Measurements from ENCODE around the gene RPS23.
"Not testable (repeated sequence)": the region's sequence is repeated elsewhere in the genome, so short reads cannot be mapped to it uniquely, and the experiment has no call there.

RPS23 gene

DNA sequence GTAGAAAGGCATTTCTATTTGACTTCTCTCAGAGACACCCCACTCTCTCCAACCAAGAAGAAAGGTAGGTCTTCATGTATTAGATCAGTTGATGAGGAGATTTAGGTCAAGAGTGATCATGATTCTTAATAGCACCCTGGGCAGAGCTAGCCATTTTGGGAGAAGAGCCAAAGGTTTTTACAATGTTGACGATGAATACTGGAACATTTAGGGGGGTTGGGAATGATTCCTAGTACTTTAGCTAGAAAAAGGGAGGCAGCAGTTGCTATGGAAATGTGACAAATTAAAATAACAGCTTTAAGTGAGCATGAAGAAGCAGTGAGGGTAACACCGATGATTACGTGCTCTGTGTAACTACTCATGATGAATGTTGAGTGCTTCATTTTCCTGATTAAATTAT lies 9.5 kb upstream of the RPS23 start:
- no peak for DNase-seq

GRCh38 chr5:82285206-82285605 lies 7.1 kb upstream of the RPS23 start:
- no peak for DNase-seq

DNA sequence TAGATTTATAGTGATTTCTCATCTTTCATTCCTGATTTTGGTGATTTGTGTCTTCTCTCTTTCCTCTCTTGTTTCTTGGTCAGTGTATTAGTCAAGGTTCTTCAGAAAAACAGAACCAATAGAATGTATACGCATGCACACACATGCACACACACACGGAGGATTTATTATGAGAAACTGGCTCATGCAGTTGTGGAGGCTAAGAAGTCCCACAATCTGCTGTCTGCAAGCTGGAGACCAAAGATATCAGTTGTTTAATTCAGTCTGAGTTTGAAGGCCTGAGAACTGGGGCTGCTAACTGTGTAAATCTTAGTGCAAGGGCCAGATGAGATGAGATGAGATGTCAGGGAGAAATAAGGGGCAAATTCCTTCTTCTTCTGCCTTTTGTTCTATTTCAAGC lies 5.7 kb upstream of the RPS23 start:
- DNase-seq: no peak

- DNase-seq: no peak
Observed at GRCh38 chr5:82278711-82279370, 687 bp upstream of the RPS23 start.

DNA sequence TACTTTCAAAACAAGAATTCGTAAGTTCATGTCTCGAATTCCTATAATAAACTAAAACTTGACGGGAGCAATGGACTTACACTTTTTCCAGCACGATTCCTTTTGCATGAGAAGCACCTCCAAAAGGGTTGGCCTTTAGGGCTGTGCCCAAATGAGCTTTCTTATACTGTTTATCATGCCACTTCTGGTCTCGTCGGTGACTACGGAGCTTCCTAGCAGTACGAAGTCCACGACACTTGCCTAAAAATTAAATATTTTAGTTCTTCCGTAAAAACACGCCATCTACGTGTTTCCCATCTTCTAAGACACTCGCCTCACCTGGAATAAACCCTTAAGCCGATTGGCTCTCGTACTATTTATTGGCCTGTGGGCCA lies 554 bp downstream of the RPS23 start:
- no peak for DNase-seq

DNA sequence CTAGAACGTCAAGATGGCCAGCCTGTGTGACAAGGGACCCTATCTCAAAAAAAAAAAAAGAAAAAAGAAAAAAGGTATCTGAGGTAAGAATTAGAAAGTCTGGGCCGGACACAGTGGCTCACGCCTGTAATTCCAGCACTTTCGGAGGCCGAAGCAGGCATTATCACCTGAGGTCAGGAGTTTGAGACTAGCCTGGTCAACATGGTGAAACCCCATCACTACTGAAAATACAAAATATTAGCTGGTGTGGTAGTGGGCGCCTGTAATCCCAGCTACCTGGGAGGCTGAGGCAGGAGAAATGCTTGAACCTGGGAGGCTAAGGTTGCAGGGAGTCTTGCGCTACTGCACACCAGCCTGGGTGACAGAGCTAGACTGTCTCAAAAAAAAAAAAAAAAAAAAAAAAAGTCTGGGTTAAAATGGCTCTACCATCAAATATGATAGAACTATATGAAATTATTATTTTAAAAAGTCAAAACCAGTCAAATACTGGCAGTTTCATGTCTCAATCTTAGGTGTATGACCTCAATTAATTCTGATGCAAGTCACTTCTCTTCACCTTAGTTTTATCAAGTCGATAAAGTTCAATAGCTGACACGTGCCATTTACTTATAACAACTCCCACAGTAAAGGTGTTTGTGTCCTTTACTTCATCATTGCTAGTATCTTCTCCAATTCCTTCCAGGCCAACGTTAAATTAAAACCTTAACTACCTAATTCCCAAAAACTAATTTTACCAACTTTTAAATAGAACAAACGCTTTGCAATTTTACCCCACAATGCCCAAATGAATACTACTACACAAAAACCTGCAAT lies 1.1 kb downstream of the RPS23 start:
- DNase-seq: no peak

DNA sequence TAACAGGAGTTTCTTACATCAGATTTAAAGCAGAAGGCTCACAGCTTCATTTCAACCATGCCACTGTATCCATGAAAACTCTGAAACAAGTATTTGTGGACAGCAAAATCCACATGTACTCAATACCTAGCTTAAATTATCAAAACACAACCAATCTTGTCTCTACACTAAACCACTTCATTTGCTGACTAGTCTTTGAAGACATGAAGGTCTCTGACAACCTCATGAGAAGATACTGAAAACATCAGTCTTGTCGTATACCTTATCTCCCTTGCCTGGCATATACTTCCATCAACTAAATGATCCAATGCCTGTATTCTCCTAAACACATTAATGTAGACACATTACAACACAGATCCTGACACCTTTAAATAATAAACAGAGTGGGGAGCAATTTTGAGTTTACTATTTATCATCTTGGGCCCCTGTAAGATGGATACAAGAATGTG lies 2.9 kb downstream of the RPS23 start:
- no peak for DNase-seq

- DNase-seq: no peak
Observed at GRCh38 chr5:82274343-82275211, 3.6 kb downstream of the RPS23 start.

GRCh38 chr5:82273426-82273825 lies 4.7 kb downstream of the RPS23 start:
- not testable (repeated sequence) for DNase-seq

DNA sequence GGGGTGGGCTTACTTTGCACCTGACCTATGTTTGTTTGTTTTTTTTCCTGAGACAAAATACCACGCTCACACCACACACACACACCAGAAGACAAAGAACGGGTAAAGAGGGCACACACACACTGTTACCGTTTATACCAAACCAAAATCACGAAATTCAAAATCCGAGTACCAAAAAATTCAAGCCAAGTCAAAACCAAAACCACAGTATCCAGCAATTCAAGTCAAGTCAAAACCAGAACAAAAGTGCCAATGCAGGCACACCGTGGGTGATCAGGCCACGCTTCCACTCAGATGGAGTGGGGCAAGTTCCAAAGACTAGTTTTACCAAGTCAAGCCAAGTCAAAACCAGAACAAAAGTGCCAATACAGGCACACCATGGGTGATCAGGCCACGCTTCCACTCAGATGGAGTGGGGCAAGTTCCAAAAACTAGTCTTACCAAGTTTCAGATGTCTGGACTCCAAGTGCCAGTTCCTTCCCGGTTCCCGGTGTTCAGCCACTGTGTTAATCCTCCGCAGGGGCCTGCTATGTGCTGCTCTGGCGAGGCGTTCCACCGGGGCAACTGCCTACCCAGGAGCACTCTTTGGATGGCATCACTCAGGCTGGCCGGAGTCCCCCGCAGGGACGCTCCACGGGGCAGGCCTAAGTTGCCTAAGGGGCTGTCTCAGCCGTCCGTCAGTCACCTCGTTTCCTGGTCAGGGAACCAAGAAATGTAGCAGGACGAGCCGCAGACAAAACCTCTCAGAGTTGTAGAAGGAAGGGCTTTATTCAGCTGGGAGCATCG lies 5.4 kb downstream of the RPS23 start:
- not testable (repeated sequence) for DNase-seq

- not testable (repeated sequence) for DNase-seq
Observed at GRCh38 chr5:82269363-82269762, 8.8 kb downstream of the RPS23 start.

- not testable (repeated sequence) for DNase-seq
Observed at GRCh38 chr5:82267297-82267933, 10.7 kb downstream of the RPS23 start.

DNA sequence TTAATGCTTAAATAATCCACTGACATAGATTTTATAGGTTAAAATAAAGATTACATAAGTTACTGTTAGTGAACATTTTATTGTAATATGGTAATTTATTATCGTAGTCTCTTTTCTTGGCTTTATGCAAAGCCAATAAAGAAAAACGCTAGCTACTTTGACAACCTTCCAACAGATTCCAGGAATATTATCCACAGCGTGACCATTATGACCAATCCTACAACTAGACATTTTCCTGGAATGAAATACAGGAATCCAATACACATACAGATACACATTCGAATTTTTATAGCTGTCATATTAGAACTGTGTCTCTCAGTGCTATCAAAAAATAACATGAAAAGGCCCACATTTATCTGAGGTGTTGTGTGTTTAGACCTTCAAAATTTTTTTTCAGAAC lies 13.1 kb downstream of the RPS23 start:
- DNase-seq: no peak

- DNase-seq: no peak
Observed at GRCh38 chr5:82259172-82259800, 18.9 kb downstream of the RPS23 start.

DNA sequence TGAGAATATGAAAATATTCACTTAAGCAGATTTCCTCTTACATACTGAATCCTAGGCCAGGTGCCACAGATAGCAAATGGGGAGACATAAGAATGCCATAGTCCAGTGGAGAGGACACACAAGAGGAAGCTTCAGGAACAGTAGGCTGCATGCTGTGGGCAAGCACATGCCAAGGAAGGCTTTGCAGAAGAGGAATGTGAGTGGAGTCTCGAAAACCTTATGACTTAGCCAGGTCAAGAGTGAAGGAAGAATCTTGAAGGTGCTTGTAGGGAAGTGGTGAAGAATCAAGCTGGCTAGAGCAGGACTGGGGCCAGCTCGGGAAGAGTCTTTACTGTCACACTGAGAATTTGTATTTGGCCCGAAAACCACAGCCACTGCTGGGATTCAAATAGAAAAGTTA lies 20.4 kb downstream of the RPS23 start:
- DNase-seq: no peak

DNA sequence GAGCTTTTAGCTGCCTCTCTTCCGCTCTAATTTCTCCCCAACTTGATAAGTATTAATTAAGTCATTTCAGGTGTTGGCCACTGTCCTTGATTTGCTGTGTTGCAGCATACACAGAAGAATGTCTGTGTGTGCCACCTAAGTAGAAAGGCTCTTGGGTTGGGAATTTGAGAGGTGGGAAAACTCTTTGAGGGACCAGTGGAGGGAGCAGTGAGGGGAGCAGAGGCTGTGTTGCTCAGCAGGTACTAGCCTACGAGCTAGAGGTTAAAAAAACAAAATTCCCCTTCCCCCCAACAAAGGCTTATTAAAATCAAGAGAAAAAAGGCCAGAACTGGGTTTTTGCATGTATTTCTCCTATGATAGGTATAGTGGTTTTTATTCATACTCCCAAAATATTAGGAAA lies 20.9 kb downstream of the RPS23 start:
- DNase-seq: no peak

GRCh38 chr5:82255844-82256243 lies 22.3 kb downstream of the RPS23 start:
- DNase-seq: no peak

DNA sequence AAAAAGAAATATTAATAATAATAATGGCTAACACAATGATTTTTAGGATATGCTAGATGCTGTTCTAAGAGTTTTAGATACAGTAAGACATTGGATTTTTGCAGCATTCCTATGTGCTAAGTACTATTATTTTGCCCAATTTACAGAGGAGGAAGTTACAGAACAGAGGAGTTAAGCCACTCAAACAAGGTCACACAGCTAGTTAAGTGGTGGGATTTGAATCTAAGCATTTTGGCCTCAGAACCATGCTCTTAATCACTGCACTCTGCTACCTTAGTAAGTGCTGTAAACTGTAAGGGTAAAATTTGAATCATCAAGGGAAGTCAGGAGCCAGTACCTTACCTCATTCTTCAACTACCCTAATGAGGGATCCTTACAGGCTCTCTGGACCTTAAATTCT lies 25.4 kb downstream of the RPS23 start:
- DNase-seq: no peak

GRCh38 chr5:82246960-82247574 lies 31.1 kb downstream of the RPS23 start:
- DNase-seq: no peak

DNA sequence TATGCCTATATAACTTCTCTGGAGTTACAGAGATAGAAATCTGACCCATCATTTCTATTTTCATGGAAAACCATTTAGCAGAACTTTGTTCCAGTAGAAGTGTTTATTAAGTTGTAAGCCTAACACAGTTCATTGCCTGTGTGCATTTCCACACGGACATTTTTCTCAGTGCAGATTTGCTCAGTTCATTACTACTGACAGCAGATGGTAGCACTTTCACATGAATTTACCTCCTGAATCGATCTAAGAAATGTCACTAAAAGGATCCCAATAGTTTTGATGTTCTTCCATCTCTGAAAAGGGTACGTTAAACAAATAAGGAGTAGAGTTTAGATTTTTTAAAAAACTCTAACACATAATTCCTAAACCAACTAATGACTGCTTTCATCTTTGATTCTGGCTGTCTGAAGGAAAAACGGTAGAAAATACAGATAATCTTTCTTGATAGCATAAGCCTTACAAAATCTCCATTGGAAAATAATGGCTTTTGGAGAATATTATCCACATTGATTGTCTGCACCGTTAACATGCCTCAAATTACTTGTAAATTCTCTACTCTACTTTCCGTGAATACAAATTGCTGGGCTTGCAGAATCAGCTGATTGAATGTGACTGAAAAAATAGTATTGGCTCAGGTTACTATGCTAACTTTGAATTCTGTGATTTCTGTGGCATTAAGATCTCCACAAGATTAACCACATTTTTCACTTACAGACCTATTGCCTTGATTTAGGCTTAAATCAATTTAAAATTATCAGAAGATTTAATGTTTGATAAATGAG lies 33.1 kb downstream of the RPS23 start:
- no peak for DNase-seq

Measured in NCI-H187 treated with DMSO at 0.1 percent for 48 hours (cell line).